NCI-H510A treated with DMSO at 0.1 percent for 48 hours (cell line): ENCODE results near the gene HS3ST2.
"Not testable (repeated sequence)": the region's sequence is repeated elsewhere in the genome, so short reads cannot be mapped to it uniquely, and the experiment has no call there.

ENCODE experiments used
- DNase-seq: peaks from one replicate; lab custom pipeline; 2025; lab: John Stamatoyannopoulos, UW

HS3ST2 gene

GRCh38 chr16:22932032-22932771 lies 118.2 kb downstream of the HS3ST2 start:
- DNase-seq: no peak

GRCh38 chr16:22933173-22933572 lies 119.2 kb downstream of the HS3ST2 start:
- no peak for DNase-seq

- DNase-seq: no peak
These were observed 120.8 kb downstream of the HS3ST2 start for GRCh38 chr16:22934786-22935185.

- DNase-seq: no peak
These were observed 123.2 kb downstream of the HS3ST2 start for GRCh38 chr16:22937169-22937568.

- DNase-seq: no peak
These were observed 124.7 kb downstream of the HS3ST2 start for GRCh38 chr16:22938647-22939046.

GRCh38 chr16:22939744-22940363 lies 125.9 kb downstream of the HS3ST2 start:
- DNase-seq: not testable (repeated sequence)

GRCh38 chr16:22941970-22942501 lies 128.1 kb downstream of the HS3ST2 start:
- no peak for DNase-seq

- no peak for DNase-seq
These were observed 128.8 kb downstream of the HS3ST2 start for GRCh38 chr16:22942811-22943210.

GRCh38 chr16:22945361-22945760 lies 131.4 kb downstream of the HS3ST2 start:
- no peak for DNase-seq

- DNase-seq: no peak
These were observed 132.5 kb downstream of the HS3ST2 start for GRCh38 chr16:22946433-22946832.

- DNase-seq: no peak
These were observed 134.2 kb downstream of the HS3ST2 start for GRCh38 chr16:22948058-22948602.

GRCh38 chr16:22948603-22949368 lies 134.8 kb downstream of the HS3ST2 start:
- peak; percentile 51 for DNase-seq

- no peak for DNase-seq
These were observed 141.6 kb downstream of the HS3ST2 start for GRCh38 chr16:22955461-22956070.

- no peak for DNase-seq
These were observed 147.2 kb downstream of the HS3ST2 start for GRCh38 chr16:22961206-22961605.

GRCh38 chr16:22962905-22963304 lies 148.9 kb downstream of the HS3ST2 start:
- no peak for DNase-seq
